Neural cell (in vitro differentiated cells): ENCODE results near the gene MEIS1. TPM values are rescaled to one million over a fixed set of nuclear protein-coding genes. Genes with fewer than 3 reads are reported as not detected.

Experiments used
- H2AFZ ChIP-seq: fragments of 200-600, 300-800 bp; sonication (generic), shearing (Covaris generic); 2 replicates; pipeline ENCODE4 v1.6.0; 2014; ENCODE audit warnings: low read depth, mild to moderate bottlenecking, antibody characterized with exemption, low read length, moderate library complexity
- H3F3A ChIP-seq: fragments of 200-600 bp; shearing (Covaris generic); 2 replicates; pipeline ENCODE4 v1.6.1; 2016; ENCODE audit warnings: mild to moderate bottlenecking, moderate library complexity, mixed read lengths, antibody characterized with exemption, low read length; ENCODE audit not compliant: insufficient read depth, poor library complexity, severe bottlenecking
- H3K27ac ChIP-seq: fragments of 200-600, 300-800 bp; sonication (generic), shearing (Covaris generic); 2 replicates; pipeline ENCODE4 v1.5.1; 2014; ENCODE audit warnings: mild to moderate bottlenecking, low read length, moderate library complexity
- H3K27me3 ChIP-seq: fragments of 300-800, 200-600 bp; sonication (generic), shearing (Covaris generic); 2 replicates; pipeline ENCODE4 v1.6.0; 2014; ENCODE audit warnings: mild to moderate bottlenecking, low read depth, low read length, moderate library complexity; ENCODE audit not compliant: insufficient read depth
- H3K36me3 ChIP-seq: fragments of 300-800, 200-600 bp; sonication (generic), shearing (Covaris generic); 2 replicates; pipeline ENCODE4 v1.5.1; 2014; ENCODE audit warnings: mild to moderate bottlenecking, antibody characterized with exemption, low read length, moderate library complexity; ENCODE audit not compliant: insufficient read depth
- H3K4me2 ChIP-seq: fragments of 300-800, 200-600 bp; sonication (generic), shearing (Covaris generic); 2 replicates; pipeline ENCODE4 v1.6.0; 2014; ENCODE audit warnings: mild to moderate bottlenecking, low read length
- H3K4me3 ChIP-seq: fragments of 300-800, 200-600 bp; sonication (generic), shearing (Covaris generic); 2 replicates; pipeline ENCODE4 v1.5.1; 2014; ENCODE audit warnings: mild to moderate bottlenecking, low read length, moderate library complexity
- H3K79me2 ChIP-seq: fragments of 200-600 bp; shearing (Covaris generic); replicated peaks from 2 replicates; pipeline ENCODE4 v1.6.0; 2014; ENCODE audit warnings: mild to moderate bottlenecking, low read length, moderate library complexity; ENCODE audit not compliant: insufficient read depth
- H3K9ac ChIP-seq: fragments of 300-800, 200-600 bp; sonication (generic), shearing (Covaris generic); 2 replicates; pipeline ENCODE4 v1.6.1; 2016; ENCODE audit warnings: mild to moderate bottlenecking, low read length, mixed read lengths
- H3K9me2 ChIP-seq: fragments of 200-600 bp; shearing (Covaris generic); 2 replicates; pipeline ENCODE4 v1.6.1; 2016; ENCODE audit warnings: mild to moderate bottlenecking, low read length, mixed read lengths; ENCODE audit not compliant: insufficient read depth
- H3K9me3 ChIP-seq: fragments of 200-600, 300-800 bp; sonication (generic), shearing (Covaris generic); 2 replicates; pipeline ENCODE4 v1.6.1; 2016; ENCODE audit warnings: mild to moderate bottlenecking, mixed run types, low read length, moderate library complexity, mixed read lengths
- H4K20me1 ChIP-seq: fragments of 200-600 bp; shearing (Covaris generic); 2 replicates; pipeline ENCODE4 v1.6.1; 2016; ENCODE audit warnings: mild to moderate bottlenecking, mixed run types; ENCODE audit not compliant: insufficient read depth
- EZH2 ChIP-seq: fragments of 200-600, 300-800 bp; shearing (Covaris generic), sonication (generic); IDR thresholded peaks from 2 replicates; pipeline ENCODE4 v1.6.1; 2014; ENCODE audit warnings: antibody characterized with exemption, low read length, borderline replicate concordance, mild to moderate bottlenecking; ENCODE audit not compliant: insufficient read depth, poor library complexity, severe bottlenecking
- MXI1 ChIP-seq: fragments of 450-650 bp; conservative IDR thresholded peaks from 2 replicates; pipeline ENCODE4 v1.6.1; 2014; ENCODE audit warnings: antibody characterized with exemption, mild to moderate bottlenecking; ENCODE audit not compliant: poor library complexity, severe bottlenecking
- POLR2AphosphoS5 ChIP-seq: IDR thresholded peaks from 2 replicates; pipeline ENCODE4 v1.6.1; 2012
- RAD21 ChIP-seq: fragments of 450-650 bp; conservative IDR thresholded peaks from 2 replicates; pipeline ENCODE4 v1.6.1; 2014; ENCODE audit warnings: antibody characterized with exemption, mild to moderate bottlenecking, moderate library complexity
- SMC3 ChIP-seq: fragments of 450-650 bp; conservative IDR thresholded peaks from 2 replicates; pipeline ENCODE4 v1.6.1; 2014; ENCODE audit warnings: antibody characterized with exemption, mild to moderate bottlenecking, moderate library complexity; ENCODE audit not compliant: poor library complexity
- TAF1 ChIP-seq: IDR thresholded peaks from 2 replicates; pipeline ENCODE4 v1.6.1; 2012; ENCODE audit warnings: low read depth
- polyA plus RNA-seq: library from polyadenylated mRNA; depleted of rRNA; stranded (reverse); fragments of >200 nt; gene quantifications from 2 replicates; pipeline ENCODE4 v1.2.3, GENCODE V29; 2014
- TF ChIP-seq, protein P1 (sequence below): fragments of 450-650 bp; IDR thresholded peaks from 2 replicates; pipeline ENCODE4 v1.5.1; 2014; ENCODE audit warnings: antibody characterized with exemption, mild to moderate bottlenecking, moderate library complexity; ENCODE audit not compliant: poor library complexity, severe bottlenecking
- TF ChIP-seq, protein P2 (sequence below): IDR thresholded peaks from 2 replicates; pipeline ENCODE4 v1.6.1; 2012; ENCODE audit warnings: borderline replicate concordance

MEIS1 gene
- polyA plus RNA-seq, 1 donor from 2014 or later: 46.5 TPM

DNA sequence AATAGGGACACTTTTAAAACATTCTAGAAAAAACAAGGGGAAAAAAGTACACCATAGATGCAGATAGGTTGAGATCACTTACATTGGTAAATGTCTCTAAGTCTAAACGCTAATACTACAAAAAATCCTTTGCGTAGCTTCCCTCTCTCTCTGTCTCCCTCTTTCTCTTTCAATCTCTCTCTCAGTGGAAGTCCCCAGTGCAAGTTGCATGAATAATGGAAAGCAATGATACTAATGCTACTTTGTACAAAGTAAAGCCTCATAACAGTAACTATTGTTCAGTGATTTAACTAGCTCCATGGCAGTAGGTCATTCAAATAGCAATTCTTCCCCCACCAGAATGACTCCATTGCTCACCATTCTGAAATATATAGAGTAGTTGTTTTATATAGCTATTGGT is 12.8 kb downstream of the MEIS1 start:
- no peaks in the 10 kb centered on the region for H3F3A ChIP-seq
- no peak overlapping the region for H3K27ac ChIP-seq

DNA sequence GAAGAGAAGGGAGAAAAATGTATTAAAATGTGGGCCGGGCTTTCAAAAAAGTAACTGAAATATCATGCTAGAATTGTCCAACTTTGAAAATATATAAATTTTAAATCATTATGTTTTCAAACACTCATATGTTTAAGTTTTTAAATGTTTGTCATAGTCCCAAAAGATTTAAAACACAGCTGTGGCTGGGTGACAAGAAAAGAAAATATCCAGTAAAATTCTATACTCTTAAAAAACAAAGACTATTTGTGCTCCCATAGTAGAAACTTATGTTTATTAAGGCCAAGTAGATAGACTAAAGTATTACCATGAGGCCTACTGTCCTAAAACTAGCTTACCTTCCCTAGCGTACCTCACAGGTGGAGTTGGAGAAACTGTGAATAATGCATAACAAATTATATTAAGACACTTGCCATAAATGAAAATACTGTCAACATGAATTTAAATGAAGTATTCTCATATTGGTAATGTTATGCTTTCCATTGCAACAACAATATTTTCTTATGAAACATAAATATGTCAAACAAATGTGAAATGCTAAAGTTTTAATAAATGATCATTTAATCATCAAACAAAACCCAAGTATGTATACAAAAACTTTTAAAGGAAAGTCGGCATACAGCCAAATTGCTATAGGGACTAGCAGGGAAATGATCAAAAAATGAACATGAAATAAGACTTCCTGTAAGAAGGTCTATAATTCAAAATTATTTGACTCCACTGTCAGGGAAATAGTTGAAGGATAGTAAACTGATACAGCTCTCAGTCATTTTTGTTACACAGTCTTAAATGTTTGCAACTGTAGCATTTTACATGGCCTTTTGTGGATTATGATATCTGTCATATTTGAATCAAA is 13.4 kb downstream of the MEIS1 start:
- Histone ChIP-seq H3K9me3 (no peaks in the 10 kb centered on the region), H3K79me2 (peaks cover 72% of the 10 kb centered on the region), H3K9me2 (no peaks in the 10 kb centered on the region), H3K9ac (no peak overlapping the region), H4K20me1 (no peaks in the 10 kb centered on the region), H3K4me2 (no peak overlapping the region), H3K27me3 (peaks cover 11% of the 10 kb centered on the region), H3K36me3 (no peaks in the 10 kb centered on the region), H3K27ac (no peak overlapping the region), H3F3A (no peaks in the 10 kb centered on the region), H3K4me3 (no peak overlapping the region), H2AFZ (no peak overlapping the region)
- no peak for TF ChIP-seq EZH2
- TF ChIP-seq MXI1: no peak
- TF ChIP-seq RAD21: no peak
- TF ChIP-seq TAF1: no peak
- no peak for TF ChIP-seq POLR2AphosphoS5

More for the DNA sequence above, 12.8 kb downstream of the MEIS1 start:
- H3K9ac ChIP-seq: no peak overlapping the region
- no peak overlapping the region for H3K4me2 ChIP-seq
- H3K4me3 ChIP-seq: no peak overlapping the region
- H3K9me2 ChIP-seq: no peaks in the 10 kb centered on the region
- TF ChIP-seq RAD21 (no peak), SMC3 (no peak), MXI1 (no peak)
- TF ChIP-seq, protein P1, sequence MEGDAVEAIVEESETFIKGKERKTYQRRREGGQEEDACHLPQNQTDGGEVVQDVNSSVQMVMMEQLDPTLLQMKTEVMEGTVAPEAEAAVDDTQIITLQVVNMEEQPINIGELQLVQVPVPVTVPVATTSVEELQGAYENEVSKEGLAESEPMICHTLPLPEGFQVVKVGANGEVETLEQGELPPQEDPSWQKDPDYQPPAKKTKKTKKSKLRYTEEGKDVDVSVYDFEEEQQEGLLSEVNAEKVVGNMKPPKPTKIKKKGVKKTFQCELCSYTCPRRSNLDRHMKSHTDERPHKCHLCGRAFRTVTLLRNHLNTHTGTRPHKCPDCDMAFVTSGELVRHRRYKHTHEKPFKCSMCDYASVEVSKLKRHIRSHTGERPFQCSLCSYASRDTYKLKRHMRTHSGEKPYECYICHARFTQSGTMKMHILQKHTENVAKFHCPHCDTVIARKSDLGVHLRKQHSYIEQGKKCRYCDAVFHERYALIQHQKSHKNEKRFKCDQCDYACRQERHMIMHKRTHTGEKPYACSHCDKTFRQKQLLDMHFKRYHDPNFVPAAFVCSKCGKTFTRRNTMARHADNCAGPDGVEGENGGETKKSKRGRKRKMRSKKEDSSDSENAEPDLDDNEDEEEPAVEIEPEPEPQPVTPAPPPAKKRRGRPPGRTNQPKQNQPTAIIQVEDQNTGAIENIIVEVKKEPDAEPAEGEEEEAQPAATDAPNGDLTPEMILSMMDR: no peak
- TF ChIP-seq, protein P2, sequence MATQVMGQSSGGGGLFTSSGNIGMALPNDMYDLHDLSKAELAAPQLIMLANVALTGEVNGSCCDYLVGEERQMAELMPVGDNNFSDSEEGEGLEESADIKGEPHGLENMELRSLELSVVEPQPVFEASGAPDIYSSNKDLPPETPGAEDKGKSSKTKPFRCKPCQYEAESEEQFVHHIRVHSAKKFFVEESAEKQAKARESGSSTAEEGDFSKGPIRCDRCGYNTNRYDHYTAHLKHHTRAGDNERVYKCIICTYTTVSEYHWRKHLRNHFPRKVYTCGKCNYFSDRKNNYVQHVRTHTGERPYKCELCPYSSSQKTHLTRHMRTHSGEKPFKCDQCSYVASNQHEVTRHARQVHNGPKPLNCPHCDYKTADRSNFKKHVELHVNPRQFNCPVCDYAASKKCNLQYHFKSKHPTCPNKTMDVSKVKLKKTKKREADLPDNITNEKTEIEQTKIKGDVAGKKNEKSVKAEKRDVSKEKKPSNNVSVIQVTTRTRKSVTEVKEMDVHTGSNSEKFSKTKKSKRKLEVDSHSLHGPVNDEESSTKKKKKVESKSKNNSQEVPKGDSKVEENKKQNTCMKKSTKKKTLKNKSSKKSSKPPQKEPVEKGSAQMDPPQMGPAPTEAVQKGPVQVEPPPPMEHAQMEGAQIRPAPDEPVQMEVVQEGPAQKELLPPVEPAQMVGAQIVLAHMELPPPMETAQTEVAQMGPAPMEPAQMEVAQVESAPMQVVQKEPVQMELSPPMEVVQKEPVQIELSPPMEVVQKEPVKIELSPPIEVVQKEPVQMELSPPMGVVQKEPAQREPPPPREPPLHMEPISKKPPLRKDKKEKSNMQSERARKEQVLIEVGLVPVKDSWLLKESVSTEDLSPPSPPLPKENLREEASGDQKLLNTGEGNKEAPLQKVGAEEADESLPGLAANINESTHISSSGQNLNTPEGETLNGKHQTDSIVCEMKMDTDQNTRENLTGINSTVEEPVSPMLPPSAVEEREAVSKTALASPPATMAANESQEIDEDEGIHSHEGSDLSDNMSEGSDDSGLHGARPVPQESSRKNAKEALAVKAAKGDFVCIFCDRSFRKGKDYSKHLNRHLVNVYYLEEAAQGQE: no peak
- no peaks in the 10 kb centered on the region for H3K9me3 ChIP-seq
- H4K20me1 ChIP-seq: no peaks in the 10 kb centered on the region
- H3K27me3 ChIP-seq: peaks cover 11% of the 10 kb centered on the region
- H3K36me3 ChIP-seq: no peaks in the 10 kb centered on the region
- H3K79me2 ChIP-seq: peaks cover 72% of the 10 kb centered on the region
- H2AFZ ChIP-seq: no peak overlapping the region
